ENCODE measurements around the gene MSI2. TPM values are rescaled to one million over a fixed set of nuclear protein-coding genes. Genes with fewer than 3 reads are reported as not detected.
A peak's percentile ranks its signal among the peaks of the same experiment; 100 is the strongest.

The MSI2 gene
- total RNA-seq, 2 experiments from 2014 or later, result 107 to 111 TPM

GRCh38 chr17:57277923-57278604 lies 21.7 kb downstream of the MSI2 start:
- no peak for DNase-seq
- CTCF ChIA-PET, result no interaction called here
- H3K4me1 Mint-ChIP-seq, result peaks cover 79% of the 10 kb centered on the region
- H3K27ac Mint-ChIP-seq, result peak overlapping the region; percentile 21
- H3K27me3 Mint-ChIP-seq, result no peaks in the 10 kb centered on the region
- H3K9me3 Mint-ChIP-seq, result no peaks in the 10 kb centered on the region
- peaks cover 73% of the 10 kb centered on the region for H3K36me3 Mint-ChIP-seq (ENCODE audit: low read depth)
- no peak overlapping the region for H3K4me3 Mint-ChIP-seq
- POLR2A ChIA-PET, result interaction anchor here (0.9 to 2.0 kb wide), 2 partner anchors 21 to 89 kb away, joined by 3 to 9 read pairs; partner anchors contain the start of gene MSI2

GRCh38 chr17:57278740-57279387 lies 22.5 kb downstream of the MSI2 start:
- Mint-ChIP-seq H3K4me1 (peaks cover 87% of the 10 kb centered on the region), H3K27me3 (no peaks in the 10 kb centered on the region), H3K36me3 (ENCODE audit: low read depth) (peaks cover 76% of the 10 kb centered on the region), H3K4me3 (no peak overlapping the region), H3K9me3 (no peaks in the 10 kb centered on the region), H3K27ac (no peak overlapping the region)
- ChIA-PET POLR2A (interaction anchor here (1.0 to 2.0 kb wide), 3 partner anchors 18 to 22 kb away, joined by 3 to 9 read pairs (median 3); partner anchors contain the start of gene MSI2), CTCF (interaction anchor here (0.6 to 0.9 kb wide), 2 partner anchors 36 to 461 kb away, joined by 3 to 4 read pairs; no protein-coding TSS in a partner anchor)
- no peak for DNase-seq

DNA sequence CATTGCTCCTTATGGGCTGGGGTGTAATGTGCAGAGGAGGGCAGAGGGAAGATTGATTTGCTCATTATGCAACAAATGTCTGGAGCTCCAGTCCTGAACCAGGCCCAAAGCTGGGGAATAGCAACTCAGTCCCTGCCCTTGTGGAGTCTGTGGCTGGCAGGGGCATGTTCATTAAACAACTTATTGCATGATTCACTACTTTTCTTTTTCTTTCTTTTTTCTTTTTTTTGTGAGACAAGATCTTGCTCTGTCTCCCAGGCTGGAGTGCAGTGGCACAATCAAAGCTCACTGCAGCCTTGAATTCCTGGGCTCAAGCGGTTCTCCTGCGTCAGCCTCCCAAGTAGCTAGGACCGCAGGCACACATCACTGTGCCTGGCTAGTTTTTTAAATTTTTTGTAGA lies 23.1 kb downstream of the MSI2 start:
- no peak overlapping the region for H3K27ac Mint-ChIP-seq
- H3K4me1 Mint-ChIP-seq, result peaks cover 90% of the 10 kb centered on the region
- H3K9me3 Mint-ChIP-seq, result no peaks in the 10 kb centered on the region
- ChIA-PET POLR2A (interaction anchor here (1.0 to 2.0 kb wide), 3 partner anchors 18 to 22 kb away, joined by 3 to 9 read pairs (median 3); partner anchors contain the start of gene MSI2), CTCF (interaction anchor here (0.6 to 0.9 kb wide), 2 partner anchors 36 to 461 kb away, joined by 3 to 4 read pairs; no protein-coding TSS in a partner anchor)
- H3K36me3 Mint-ChIP-seq (ENCODE audit: low read depth), result peaks cover 76% of the 10 kb centered on the region
- H3K27me3 Mint-ChIP-seq, result no peaks in the 10 kb centered on the region
- no peak overlapping the region for H3K4me3 Mint-ChIP-seq
- no peak for DNase-seq

- ChIA-PET CTCF (interaction anchor here (1.3 to 2.9 kb wide), 2 partner anchors 11 to 38 kb away, joined by 8 to 11 read pairs; no protein-coding TSS in a partner anchor), POLR2A (interaction anchor here (2.0 to 3.1 kb wide), 2 partner anchors 12 to 25 kb away, joined by 9 to 21 read pairs; partner anchors contain the start of gene MSI2)
- Mint-ChIP-seq H3K4me1 (peaks cover 93% of the 10 kb centered on the region), H3K36me3 (ENCODE audit: low read depth) (peaks cover 64% of the 10 kb centered on the region), H3K9me3 (no peaks in the 10 kb centered on the region), H3K27me3 (no peaks in the 10 kb centered on the region), H3K4me3 (peak overlapping the region; percentile 15), H3K27ac (peak overlapping the region; percentile 77)
- DNase-seq, result peak; percentile 35
Observed at GRCh38 chr17:57281887-57282286, 25.6 kb downstream of the MSI2 start.

DNA sequence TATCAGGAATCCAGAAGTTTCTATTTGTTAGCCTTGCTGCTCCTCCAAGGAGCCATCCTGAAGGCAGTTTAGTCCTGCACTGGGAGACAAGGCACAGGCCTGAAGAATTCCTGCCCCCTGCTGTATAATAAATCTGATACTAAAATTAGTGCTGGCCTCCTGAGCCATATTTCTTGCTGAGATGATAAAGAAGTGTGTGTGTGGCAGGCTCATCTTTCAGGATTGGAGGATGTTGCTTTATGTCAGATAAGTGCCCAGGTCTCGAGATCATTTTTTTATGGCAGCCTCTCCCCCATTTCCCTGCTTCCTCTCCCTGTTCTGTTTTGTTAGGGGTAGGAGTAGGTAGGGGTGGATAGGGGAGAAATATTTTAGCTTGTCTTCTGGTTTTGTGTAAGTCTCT lies 26.0 kb downstream of the MSI2 start:
- CTCF ChIA-PET, result interaction anchor here (2.9 kb wide), 1 partner anchor 39 kb away, joined by 11 read pairs; no protein-coding TSS in a partner anchor
- POLR2A ChIA-PET, result interaction anchor here (2.0 to 3.1 kb wide), 2 partner anchors 12 to 25 kb away, joined by 9 to 21 read pairs; partner anchors contain the start of gene MSI2
- peaks cover 95% of the 10 kb centered on the region for H3K4me1 Mint-ChIP-seq
- H3K4me3 Mint-ChIP-seq, result no peak overlapping the region
- no peaks in the 10 kb centered on the region for H3K27me3 Mint-ChIP-seq
- no peaks in the 10 kb centered on the region for H3K9me3 Mint-ChIP-seq
- peak overlapping the region; percentile 77 for H3K27ac Mint-ChIP-seq
- H3K36me3 Mint-ChIP-seq (ENCODE audit: low read depth), result peaks cover 65% of the 10 kb centered on the region
- DNase-seq, result no peak

GRCh38 chr17:57283203-57283971 lies 27.1 kb downstream of the MSI2 start:
- no peaks in the 10 kb centered on the region for H3K9me3 Mint-ChIP-seq
- no peaks in the 10 kb centered on the region for H3K27me3 Mint-ChIP-seq
- no peak for DNase-seq
- H3K36me3 Mint-ChIP-seq (ENCODE audit: low read depth), result peaks cover 64% of the 10 kb centered on the region
- H3K4me3 Mint-ChIP-seq, result no peak overlapping the region
- peak overlapping the region; percentile 88 for H3K27ac Mint-ChIP-seq
- POLR2A ChIA-PET, result interaction anchor here (3.3 kb wide), 1 partner anchor 25 kb away, joined by 17 read pairs; no protein-coding TSS in a partner anchor
- CTCF ChIA-PET, result no interaction called here
- H3K4me1 Mint-ChIP-seq, result peaks cover 93% of the 10 kb centered on the region

- peak overlapping the region; percentile 88 for H3K27ac Mint-ChIP-seq
- ChIA-PET POLR2A (interaction anchor here (0.7 to 3.3 kb wide), 4 partner anchors 24 to 124 kb away, joined by 3 to 17 read pairs (median 4); no protein-coding TSS in a partner anchor), CTCF (interaction anchor here (0.8 to 1.5 kb wide), 2 partner anchors 42 to 156 kb away, joined by 3 read pairs; no protein-coding TSS in a partner anchor)
- H3K4me1 Mint-ChIP-seq, result peaks cover 84% of the 10 kb centered on the region
- DNase-seq, result peak; percentile 41
- no peaks in the 10 kb centered on the region for H3K9me3 Mint-ChIP-seq
- H3K36me3 Mint-ChIP-seq (ENCODE audit: low read depth), result peaks cover 58% of the 10 kb centered on the region
- H3K27me3 Mint-ChIP-seq, result no peaks in the 10 kb centered on the region
- H3K4me3 Mint-ChIP-seq, result peak overlapping the region; percentile 64
Observed at GRCh38 chr17:57284583-57284982, 28.3 kb downstream of the MSI2 start.

DNA sequence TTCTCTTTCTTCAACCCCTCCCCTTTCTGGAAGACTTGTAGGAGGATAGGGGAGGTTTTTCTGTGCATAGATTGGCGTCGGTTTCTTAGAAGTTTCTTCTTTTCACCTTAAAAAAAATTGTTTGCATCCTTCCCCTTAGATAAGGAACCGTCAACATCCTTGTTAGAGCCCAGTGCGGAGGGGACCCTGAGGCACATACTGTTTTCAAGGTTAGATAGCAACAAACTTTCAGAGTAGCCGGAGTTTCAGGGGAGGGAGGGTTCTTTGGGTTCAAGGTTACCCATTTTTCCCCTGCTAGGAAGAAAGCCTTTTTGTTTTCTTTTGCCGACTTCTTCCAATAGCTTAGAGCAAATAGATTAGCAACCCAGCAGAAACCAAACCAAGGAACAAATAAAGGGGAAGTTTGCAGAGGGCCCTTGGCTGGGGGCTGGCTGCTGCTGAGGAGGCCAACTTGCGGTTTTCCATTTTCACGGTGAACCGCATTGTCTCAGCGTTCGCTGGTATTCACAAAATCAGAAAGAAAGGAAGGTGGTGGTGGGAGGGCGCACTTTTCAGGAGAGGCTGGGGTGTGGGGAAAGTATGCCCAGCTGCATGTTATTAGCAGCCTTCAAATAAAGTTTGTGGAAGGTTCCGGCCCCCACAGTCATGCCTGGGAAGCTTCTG lies 28.8 kb downstream of the MSI2 start:
- POLR2A ChIA-PET, result interaction anchor here (0.7 to 3.3 kb wide), 6 partner anchors 24 to 155 kb away, joined by 3 to 17 read pairs (median 4); no protein-coding TSS in a partner anchor
- H3K4me3 Mint-ChIP-seq, result peak overlapping the region; percentile 64
- CTCF ChIA-PET, result interaction anchor here (0.8 to 1.5 kb wide), 2 partner anchors 42 to 155 kb away, joined by 3 read pairs; no protein-coding TSS in a partner anchor
- DNase-seq, result peak; percentile 73
- peak overlapping the region; percentile 88 for H3K27ac Mint-ChIP-seq
- H3K9me3 Mint-ChIP-seq, result no peaks in the 10 kb centered on the region
- H3K27me3 Mint-ChIP-seq, result no peaks in the 10 kb centered on the region
- H3K4me1 Mint-ChIP-seq, result peaks cover 79% of the 10 kb centered on the region
- H3K36me3 Mint-ChIP-seq (ENCODE audit: low read depth), result peaks cover 53% of the 10 kb centered on the region

GRCh38 chr17:57285701-57286100 lies 29.4 kb downstream of the MSI2 start:
- DNase-seq, result no peak
- H3K27ac Mint-ChIP-seq, result peak overlapping the region; percentile 88
- peak overlapping the region; percentile 64 for H3K4me3 Mint-ChIP-seq
- ChIA-PET CTCF (interaction anchor here (1.5 kb wide), 1 partner anchor 154 kb away, joined by 3 read pairs; no protein-coding TSS in a partner anchor), POLR2A (interaction anchor here (0.6 to 3.3 kb wide), 5 partner anchors 25 to 154 kb away, joined by 3 to 17 read pairs (median 4); no protein-coding TSS in a partner anchor)
- H3K36me3 Mint-ChIP-seq (ENCODE audit: low read depth), result peaks cover 50% of the 10 kb centered on the region
- H3K9me3 Mint-ChIP-seq, result no peaks in the 10 kb centered on the region
- H3K27me3 Mint-ChIP-seq, result no peaks in the 10 kb centered on the region
- H3K4me1 Mint-ChIP-seq, result peaks cover 75% of the 10 kb centered on the region

DNA sequence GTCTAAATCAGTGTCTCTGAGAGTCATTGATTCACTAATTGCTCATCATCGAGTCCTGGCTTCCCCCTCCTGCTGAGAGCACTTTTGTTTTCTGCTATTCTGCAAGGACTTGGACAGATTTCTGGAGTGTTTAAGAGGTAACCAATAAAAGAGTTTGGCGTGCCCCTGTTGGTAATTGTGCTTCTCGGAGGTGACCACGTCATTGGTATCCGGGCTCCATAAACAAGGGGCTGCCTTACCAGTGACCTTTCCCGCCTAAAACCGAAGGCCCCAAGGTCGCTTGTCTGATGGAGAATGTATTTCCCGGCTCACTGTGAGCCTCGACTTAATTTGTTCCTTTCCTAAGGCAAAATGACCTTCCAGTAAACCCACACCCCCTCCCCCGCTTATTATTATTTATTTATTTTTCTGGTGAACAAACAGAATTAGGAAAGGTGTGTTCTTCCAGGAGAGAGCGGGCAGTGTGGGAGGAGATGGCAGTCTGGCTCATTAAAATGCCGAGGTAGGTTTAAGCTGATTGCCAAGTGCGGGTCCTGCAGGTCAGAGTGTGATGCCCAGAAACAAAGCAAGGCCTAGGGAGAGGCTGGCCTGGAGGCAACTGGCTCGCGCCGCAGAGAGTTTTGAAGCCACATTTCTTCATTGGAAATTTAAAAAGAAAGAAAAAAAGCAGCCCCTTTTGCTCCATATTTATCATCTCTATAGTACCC lies 30.2 kb downstream of the MSI2 start:
- Mint-ChIP-seq H3K36me3 (ENCODE audit: low read depth) (peaks cover 47% of the 10 kb centered on the region), H3K27ac (peak overlapping the region; percentile 88), H3K27me3 (no peaks in the 10 kb centered on the region), H3K4me1 (peaks cover 66% of the 10 kb centered on the region), H3K4me3 (peak overlapping the region; percentile 64), H3K9me3 (no peaks in the 10 kb centered on the region)
- ChIA-PET CTCF (no interaction called here), POLR2A (interaction anchor here (3.3 kb wide), 1 partner anchor 29 kb away, joined by 17 read pairs; no protein-coding TSS in a partner anchor)
- DNase-seq, result no peak

DNA sequence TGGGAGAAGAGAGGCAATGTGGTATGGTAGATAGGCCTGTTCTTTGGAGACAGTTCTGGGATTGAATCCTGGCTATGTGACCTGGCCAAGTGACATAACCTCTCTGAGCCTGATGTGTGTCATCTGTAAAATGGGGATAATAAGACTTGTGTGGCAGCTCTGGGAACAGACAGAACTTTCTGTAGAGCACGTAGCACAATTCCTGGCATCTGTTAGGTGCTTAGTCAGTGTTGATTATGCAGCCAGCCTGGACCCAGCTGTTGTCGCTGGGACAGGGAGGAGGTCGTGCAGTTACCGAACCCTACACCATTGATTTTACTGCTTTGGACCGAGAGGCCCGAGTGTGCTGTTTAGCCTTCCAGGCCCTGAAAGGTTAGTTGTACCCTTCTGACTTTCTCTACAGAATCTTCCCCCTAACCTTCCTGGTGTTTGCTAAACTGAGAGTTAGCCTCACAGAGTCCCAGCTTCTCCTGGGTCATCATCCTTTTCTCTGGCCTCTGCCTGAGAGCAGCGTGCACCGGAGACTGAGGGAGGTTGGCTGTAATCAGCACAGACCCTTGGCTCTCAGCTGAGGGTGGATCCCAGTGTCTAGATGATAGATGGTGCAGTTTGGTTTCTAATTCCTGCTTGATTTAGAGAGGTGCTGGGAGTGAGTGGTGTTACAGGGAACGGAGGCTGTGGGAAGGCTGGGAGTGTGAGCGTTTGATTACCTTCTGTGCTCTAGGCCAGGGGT lies 31.9 kb downstream of the MSI2 start:
- no peaks in the 10 kb centered on the region for H3K9me3 Mint-ChIP-seq
- ChIA-PET CTCF (no interaction called here), POLR2A (no interaction called here)
- H3K27me3 Mint-ChIP-seq, result no peaks in the 10 kb centered on the region
- no peak overlapping the region for H3K4me3 Mint-ChIP-seq
- peaks cover 35% of the 10 kb centered on the region for H3K36me3 Mint-ChIP-seq (ENCODE audit: low read depth)
- no peak overlapping the region for H3K27ac Mint-ChIP-seq
- DNase-seq, result no peak
- H3K4me1 Mint-ChIP-seq, result peaks cover 50% of the 10 kb centered on the region

All from activated CD4-positive, alpha-beta memory T cell treated with anti-CD3 and anti-CD28 coated beads, Interleukin-2, amount 10 ng/mL, durations not matched to agents 7 days and 5 days (primary cell).